NCI-H82 treated with DMSO at 0.1 percent for 48 hours (cell line): ENCODE measurements around the gene SLC9A3.

Source experiments
- DNase-seq: peaks from one replicate; lab custom pipeline; 2025; ENCODE audit not compliant: unreplicated experiment; lab: John Stamatoyannopoulos, UW

SLC9A3 gene

DNA sequence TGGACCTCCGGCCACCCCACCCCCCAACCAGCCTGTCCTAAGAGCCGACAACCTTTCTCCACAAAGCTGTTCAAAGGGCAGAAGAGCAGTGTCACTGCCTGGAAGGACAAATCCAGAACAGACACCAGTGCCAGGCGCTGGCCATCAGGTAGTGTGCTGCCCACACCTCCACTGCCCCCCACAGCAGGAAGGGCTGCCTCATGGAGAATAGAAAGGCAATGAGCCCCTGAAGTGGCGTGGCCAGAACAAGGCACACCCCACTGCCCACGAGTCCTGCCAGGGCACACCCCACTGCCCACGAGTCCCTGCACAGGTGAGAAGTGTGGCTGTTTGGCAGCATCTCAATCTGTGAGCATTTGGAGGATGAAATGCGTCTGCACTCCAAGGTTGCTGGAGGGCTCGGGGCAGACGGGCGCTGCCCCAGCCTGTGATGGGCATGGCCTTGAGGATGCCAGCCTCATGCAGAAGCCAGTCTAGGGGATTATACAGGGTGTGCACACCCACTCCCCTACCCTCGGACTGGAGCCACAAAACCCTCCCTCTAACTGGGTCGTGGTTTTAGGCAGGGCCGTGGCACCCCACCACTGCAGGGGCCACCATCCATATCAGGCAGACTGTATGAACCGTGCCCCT, 2.3 kb upstream of the SLC9A3 start:
- DNase-seq: no peak

DNA sequence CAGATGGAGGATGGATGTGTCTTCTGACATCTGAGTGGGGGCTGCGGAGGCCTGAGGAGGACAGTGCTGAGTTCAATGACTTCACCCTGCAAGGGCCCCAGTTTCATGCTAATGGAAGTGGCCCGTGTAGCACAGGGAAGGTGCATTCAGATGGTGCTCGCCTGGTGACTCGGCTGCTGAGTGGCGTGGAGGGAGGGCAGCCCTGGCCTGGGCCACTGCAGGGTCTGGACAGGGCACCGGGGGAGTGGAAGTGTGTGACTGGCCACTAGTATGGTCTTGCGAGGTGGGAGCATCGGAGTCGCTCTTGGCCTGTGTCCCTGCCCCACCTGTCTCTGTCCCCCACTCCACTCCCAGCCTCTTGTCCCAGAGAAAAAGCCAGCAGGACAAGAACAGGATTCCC, 1.7 kb upstream of the SLC9A3 start:
- no peak for DNase-seq

DNA sequence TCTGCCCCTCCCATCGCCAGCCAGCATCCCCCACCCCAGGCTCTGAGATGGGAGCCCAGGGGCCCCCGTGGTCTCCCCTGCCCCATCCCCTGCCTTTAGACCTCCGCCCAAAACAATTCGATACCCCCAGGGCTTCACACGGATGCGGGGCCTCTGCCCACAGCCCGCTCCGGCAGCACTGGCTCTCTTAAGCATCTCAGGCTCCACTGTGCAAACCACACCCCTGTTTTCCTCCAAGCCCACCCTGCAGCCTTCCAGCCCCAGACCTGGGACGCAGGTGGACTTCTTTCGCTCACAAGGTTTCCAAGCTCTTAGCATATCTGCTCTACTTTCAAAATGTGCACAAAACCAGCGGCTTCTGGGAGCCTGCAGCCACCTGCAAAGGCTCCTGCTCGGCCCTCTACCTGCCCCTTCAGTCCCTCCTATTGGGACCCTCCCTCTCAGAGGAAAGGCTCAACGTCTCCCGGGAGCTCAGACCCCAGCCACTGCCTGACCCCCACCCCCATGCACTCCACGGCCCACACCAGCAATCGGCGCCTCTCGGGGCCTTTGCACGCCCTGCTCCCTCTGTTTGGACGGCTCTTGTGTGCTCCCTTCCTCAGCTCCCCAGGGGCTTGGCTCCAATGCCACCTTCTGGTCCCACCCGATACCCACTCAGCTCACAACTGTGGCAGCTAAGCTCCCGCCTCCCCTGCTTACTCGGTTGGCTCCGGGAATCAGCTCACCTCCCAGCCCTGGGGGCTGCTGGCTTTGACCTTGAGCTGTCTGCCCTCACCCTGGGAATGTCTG, 918 bp upstream of the SLC9A3 start:
- no peak for DNase-seq

DNA sequence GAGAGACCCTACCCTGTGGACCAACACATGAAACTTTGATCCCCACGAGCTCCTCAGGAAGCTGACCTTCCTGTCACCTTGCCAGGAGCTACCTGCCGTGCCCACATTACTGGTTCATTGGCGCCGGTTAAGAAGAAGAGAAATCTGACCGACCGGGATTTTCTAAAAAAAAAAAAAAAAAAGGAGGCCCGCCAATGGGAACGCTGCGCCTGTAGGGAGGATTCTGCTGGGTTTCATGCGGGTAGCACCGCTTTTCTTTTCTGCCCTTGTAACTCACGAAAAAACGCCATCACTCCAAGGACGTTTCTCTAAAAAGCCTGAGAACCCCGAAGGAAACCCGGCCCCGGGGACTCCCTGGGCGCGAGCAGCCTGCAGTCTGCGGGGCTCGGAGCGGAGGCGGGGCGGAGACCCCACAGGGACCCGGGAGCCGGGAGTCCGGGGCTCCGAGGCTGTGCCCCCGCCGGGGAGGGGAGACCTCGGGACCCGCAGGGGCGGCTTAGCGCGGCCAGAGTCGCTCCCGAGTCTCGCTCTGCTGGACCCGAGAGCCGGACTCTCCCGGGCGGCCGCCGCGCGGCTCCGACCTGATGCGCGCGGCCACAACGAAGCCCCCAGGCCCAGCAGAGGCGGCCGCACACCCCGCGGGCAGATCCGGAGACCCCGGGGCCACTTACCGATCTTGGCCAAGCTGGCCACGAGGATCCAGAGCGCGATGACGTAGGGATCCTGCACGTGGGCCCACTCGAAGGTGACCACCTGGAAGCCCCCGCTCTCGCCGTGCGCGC, 617 bp downstream of the SLC9A3 start:
- DNase-seq: no peak

DNA sequence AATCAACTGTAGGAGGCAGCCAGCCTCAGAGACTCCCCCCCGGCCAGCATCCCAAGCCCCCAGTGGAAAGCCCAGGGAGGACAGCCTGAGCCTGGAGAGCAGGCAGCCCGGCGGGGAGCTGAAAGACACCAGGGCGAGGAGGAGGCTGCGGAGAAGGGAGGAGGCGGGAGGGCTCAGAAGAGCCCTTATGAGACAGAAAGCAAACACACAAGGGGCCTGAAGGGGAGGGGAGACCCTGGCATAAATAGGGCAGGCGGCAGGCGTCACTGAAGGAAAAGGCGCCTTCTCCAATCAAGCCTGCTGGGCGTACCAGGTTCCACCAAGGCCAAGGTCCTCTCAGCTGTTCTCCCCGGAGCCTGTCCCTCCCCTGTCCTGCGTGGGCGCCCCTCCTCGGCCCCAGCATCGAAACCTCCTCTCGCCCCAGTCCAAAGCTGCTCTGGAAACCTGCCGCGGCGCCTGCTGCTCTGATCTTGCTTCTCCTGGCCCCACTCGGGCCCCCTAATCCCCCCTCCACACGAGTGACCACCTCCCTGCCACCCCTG, 1.3 kb downstream of the SLC9A3 start:
- no peak for DNase-seq

DNA sequence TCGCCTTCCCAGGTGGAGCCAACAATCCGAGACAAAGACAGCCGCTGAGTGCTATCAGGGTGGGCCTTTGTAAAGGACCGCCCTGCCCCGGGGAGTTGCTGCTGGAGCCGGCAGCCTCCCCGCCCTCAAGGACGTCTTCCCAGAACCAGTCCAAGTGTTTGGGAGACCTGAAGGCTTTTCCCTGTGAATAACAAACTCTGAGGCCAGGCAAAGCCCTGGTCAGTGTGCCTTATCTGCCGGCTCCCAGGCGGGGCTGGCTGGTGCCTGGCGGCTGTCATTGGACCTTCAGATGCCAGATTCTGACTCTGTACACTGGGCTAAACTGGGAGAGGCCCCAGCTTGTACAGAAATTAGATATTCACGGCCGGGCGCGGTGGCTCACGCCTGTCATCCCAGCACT, 2.1 kb downstream of the SLC9A3 start:
- DNase-seq: no peak

DNA sequence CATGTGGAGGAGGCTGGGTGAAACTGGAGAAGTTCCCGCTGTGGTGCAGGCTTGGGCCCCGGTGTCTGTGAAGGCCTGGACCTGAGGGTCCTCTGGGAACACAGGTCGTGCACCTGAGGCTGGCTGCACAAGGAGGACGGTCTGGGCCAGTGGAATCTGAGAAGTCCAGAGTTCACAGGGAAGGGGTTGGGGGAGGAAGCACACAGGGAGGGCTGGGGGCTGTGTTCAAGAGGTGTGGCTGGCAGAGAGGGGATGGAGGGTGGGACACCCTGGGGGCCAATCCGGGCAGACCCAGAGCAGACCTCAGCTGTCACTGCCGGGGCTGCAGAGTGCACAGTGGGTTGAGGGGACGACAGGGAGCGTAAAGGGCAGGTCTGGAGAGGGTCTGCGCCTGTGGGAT, 2.6 kb downstream of the SLC9A3 start:
- DNase-seq: no peak

DNA sequence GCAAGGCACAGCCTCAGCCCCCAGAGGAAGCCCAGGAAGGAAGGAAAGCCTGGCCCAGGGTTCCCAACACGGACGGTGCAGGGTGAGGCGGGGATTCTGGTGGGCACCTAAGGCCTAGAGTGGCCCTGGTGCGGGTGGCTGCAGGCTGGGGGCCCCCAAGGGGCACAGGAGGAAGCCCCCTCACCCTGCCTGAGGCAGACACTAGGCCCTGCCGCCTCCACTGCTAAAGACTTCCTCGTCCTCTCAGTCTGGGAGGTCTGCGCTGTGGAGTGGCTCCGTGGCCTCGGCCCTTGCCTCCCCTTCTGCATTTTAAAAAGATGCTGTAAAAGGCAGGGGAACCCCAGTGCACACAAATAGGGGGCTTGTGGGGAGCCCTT, 3.4 kb downstream of the SLC9A3 start:
- no peak for DNase-seq

DNA sequence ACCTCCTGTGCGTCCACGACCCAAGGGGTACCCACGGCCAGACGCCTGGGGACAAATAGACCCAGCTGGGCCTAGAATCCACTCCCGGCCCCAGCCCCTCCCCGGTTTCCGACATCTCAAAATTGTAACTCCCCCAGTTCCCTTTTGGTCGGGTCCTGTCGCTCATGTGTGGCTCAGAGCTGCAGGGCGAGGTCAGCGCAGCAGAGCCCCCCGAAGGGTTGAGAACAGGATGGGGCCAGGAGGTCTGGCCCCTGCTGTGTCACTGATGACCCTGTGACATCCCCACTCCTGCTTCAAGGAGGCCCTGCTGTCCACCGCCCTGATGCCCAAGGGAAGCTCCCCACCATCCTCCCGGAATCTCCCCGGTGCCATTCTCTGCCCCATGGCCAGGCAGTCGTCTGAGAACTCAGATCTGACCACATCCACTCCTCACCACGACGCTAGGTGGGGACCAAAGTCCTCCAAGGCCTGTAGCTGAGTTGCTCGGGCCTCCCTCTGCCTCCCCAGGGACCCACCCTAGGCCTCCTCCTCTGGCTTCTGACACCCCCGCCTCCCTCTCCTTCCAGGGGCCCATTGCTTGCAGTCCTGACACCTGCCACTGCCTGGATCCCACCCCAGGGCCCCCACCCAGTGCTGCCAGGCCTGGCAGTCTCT, 3.9 kb downstream of the SLC9A3 start:
- DNase-seq: no peak

DNA sequence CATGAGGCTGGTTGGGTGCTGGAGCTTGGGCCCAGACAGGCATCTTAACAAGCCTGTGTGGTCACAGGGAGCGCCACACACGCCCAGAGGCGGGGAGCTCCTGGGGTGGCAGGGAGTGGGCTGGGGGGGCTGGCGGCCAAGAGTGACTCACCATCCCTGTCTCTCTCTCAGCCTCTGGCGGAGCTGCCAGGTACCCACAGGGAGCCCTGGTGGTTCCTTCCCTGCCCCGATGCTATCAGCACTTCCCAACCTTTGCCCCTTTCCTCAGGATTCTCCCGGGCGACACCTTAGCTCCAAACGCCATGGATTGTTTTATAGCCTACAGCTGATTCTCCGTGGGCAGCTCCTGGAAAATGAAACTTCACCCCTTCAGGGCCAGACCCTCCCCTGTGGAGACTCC, 5.5 kb downstream of the SLC9A3 start:
- no peak for DNase-seq

DNA sequence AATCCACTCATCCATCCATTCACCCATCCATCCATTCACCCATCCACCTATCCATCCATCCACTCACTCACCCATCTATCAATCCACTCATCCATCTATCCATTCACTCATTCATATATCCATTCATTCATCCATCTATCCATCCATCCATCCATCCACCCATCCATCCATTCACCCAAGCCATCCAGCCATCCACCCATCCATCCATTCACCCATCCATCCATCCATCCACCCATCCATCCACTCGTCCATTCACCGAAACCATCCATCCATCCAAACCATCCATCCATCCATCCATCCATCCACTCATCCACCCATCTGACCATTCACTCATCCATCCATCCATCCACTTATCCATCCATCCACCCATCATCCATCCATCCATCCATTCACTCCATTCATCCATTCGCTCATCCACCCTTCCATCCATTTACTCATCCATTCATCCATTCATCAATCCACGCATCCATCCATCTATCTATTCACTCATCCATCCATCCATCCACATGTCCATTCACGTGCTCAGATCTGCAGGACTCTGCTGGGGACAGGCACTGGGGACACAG, 6.6 kb downstream of the SLC9A3 start:
- no peak for DNase-seq

DNA sequence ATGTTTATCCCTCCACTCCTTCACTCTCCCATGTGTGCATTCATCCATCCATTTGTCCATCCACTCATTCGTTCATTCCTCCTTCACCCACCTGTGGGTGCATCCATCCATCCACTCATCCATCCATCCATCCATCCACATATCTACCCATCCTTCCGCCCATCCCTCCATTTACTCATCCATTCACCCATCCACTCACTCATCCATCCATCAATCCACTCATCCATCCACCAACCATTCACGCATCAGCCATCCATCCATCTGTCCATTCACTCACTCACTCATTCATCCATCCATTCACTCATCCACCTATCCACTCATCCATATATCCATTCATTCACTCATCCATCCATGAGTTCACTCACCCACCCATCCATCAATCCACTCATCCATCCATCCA, 7.3 kb downstream of the SLC9A3 start:
- DNase-seq: no peak

DNA sequence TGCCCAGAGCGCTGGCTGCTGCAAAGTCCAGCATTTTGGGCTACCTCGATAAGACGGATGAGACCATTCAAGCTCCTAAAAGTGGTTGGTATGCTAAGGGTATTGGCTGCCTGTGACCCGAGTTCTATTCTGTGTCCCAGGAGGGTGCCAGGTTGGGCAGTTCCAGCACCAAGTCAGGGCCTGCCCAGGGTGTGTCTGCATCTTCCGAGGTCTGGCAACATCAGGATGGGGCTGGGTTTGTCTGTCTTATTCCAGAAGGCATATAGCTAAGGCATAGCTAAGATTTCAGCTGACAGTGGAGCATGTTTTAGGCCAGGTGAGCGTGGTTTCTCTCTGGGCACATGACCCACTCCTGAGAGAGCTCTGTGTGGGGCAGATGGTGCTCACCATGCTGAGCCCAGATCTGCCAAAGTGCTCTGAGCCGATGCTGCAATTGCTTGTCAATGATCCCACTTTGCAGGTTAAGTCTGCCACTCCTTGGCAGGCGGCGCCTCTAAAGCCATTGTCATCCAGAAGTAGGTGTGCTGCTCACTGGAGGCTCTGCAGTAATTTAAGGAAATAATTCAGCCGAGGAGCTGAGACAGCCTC, 7.8 kb downstream of the SLC9A3 start:
- no peak for DNase-seq

DNA sequence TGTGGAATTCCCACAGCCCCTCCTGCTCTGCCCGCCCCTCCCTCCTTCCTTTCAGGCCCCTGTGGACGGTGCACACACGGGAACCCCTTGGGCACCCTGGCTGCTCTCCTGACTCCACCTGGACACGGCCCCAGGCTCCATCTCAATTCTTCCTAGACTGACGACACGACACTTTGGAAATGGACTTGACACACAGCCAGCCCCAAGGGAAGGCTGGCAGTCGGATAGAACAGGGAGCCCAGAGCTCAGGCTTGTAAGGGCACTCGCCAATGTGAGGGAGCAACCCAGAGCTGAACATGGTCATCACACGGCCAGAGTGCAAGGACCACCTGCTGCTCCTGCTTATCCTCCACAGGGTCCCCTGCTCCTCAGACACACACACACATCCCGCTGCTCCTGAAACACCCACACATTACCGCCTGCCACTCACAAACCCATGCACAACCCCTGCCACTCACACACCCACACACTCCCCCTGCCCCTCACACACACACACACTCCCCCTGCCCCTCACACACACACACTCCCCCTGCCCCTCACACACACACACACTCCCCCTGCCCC, 8.9 kb downstream of the SLC9A3 start:
- DNase-seq: no peak

DNA sequence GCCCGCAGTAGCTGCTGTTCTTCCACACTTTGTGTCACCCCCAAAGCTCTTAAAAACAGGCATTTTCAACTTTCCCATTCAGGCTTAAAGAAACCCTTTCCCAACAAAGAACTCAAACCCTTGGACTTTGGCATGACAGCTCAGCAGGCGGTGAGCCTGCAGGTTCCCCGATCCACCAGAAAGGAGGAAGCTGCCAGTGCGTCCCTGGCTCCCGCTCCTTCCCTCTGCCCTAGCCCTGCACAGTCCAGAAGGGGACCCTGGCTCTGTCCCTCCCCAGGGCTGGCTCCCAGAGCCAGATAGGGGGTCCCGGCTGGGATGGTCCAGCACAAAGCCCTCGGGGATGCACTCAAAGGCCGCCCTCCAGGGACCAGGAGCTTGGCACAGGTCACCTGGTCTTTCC, 9.6 kb downstream of the SLC9A3 start:
- DNase-seq: no peak

DNA sequence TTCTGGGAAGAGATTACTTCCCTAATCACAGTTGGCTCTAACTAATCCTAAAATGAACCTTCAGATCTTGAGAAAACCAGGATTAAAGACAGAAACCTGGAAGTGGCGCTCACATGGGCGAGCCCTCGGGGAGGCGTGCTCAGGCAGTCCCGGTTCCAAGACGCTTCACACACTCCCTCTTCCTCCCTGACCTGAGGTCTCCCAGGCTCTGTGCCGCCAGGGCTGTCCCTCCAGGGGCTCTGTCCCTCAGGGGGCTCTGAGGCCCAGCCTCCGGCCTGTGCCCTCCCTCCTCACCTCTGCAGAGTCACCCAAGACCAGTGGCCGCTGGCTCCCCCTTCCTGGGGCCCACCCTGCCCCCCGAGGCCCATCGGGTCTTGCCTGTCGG, 10.2 kb downstream of the SLC9A3 start:
- DNase-seq: no peak

DNA sequence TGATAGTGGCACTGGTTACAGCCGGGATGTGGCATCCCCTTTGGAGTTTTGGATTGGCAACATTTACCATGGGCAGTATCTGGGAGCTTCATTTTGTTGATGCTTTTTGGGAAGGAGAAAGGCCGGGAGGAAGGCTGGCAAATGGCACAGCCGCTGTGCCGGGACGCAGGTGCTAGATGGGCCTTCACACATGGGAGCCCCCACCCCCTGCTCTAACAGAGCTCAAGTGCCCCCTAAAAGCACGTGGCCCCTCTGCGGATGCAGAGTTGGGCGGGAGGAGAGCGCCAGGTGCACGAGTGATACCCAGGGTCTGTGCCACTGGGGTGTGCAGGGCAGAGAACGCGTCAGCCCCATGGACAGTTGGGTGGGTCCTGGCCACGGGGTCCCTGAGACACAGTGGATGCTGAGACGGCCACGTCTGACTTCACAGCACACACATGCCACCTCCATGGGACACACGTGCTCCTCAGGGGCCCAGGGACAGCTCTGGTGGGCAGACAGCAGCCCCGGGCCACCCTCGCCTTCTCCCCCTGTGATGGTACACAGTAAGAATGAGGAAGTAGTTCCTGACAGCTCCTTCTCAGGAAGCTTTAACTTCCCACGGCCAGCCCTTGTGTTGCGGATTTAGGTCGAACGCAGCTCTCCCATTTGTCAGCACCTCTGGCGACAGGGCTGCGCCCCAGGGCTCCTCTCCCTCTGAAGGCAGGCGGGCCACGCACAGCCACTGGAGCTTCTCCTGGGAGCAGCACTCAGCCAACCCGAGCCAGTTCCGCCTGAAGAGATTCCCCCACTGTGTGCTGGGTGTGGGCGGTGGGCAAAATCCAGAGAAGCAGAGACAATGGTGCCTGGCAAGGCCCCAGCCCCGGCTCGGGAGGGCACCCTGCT, 10.8 kb downstream of the SLC9A3 start:
- no peak for DNase-seq

DNA sequence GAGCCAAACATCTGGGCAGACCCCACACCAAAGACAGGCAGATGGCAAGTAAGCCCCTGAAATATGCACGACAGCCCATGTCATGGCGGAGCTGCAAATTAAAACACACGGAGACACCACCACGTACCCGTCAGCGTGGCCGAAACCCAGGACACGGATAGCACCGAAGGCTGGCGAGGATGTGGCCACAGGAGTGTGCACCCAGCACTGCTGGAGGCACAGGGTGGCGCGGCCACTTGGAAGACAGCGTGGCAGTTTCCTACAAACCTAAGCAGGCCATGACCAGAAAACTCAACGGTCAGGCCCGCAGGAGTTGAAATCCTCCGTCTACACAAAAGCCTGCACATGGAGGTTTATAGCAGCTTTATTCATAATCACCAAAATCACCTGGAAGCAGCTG, 12.8 kb downstream of the SLC9A3 start:
- DNase-seq: no peak

DNA sequence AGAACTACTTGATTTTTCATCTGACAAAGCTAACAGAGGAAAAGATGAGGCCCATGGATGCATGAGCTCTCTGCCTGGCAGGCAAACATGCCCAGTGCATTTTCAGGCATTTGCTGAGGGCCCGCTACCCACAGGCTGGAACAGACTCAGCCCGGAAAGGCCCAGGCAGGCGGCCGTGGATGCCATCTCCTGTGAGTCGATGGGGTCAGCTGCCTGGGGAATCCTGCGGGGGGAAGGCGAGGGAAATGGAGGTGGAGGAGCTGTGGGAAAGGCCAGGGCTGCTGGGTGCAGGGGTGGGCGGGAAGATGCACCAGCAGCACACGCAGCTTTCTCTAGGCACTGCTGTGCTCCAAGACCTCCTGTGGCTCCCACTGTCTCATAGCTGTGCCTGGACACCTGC, 13.7 kb downstream of the SLC9A3 start:
- no peak for DNase-seq
